GF-D8 (cell line): ENCODE results near the gene CCDC6.

ENCODE experiments used
- DNase-seq: peaks from one replicate; lab custom pipeline; 2025; lab: John Stamatoyannopoulos, UW

CCDC6 gene

DNA sequence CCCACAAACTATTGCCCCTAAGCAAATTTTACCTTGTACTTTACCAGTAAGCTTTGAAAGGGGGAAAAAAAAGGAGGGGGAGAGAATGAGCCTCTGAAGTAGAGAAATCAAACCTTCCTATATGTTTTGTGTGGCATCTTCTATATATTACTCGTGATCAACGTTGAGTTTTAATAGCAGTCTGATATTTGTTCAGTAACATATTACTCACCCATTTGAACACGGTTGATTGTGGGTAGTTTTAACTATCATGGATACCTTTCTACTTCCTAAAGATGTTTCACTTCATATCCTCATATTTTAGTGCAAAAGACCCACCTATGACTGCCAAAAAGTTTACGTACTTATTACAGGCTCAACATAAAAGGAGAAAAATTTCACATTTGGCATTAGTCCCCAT is 54.5 kb downstream of the CCDC6 start:
- no peak for DNase-seq

DNA sequence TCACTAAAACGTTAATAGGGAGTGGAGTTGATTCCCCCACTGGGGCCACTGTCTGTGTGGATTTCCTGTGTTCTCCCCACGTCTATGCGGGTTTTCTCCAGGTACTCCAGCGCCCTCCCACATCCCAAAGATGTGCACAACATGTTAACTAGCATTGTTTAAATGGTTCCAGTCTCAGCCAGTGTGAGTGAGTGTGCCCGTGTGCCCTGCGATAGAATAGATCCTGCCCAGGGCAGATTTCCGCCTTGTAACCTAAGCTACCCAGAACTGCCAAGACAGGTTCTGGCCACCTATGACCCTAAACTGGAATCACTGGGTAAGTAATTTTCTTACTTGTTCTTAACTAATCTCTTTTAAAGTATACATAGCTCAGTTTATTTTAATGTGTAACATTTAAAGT is 58.5 kb downstream of the CCDC6 start:
- no peak for DNase-seq

DNA sequence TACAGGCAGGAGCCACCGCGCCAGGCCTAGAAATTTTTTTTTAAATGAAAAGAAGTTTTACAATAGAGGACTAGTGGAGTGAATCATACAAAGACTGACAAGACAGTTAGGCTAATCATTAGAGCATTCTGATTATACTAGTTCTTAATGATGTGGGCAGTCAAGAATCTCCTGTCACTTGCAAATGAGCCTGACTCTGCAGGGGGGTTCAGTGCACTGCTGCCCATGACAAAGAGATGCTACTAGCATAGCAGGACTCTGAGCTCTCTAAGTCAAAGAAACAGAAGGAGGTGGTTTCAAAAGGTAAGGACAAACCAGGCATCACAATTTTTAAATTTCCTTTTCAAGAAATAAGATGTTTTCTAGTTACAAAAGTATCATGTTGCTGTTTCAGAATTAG is 59.0 kb downstream of the CCDC6 start:
- no peak for DNase-seq

DNA sequence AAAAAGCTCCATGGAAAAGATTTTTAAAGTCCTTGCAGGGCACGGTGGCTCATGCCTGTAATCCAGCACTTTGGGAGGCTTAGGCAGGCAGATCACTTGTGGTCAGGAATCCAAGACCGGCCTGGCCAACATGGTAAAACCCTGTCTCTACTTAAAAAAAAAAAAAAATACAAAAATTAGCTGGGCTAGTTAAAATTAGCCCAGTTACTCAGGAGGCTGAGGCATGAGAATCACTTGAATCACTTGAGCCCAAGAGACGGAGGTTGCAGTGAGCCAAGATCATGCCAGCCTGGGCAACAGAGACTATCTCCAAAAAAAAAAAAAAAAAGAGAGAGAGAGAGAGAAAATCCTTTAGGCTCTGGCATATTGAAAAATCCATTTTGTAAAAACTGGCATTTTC is 61.9 kb downstream of the CCDC6 start:
- no peak for DNase-seq

DNA sequence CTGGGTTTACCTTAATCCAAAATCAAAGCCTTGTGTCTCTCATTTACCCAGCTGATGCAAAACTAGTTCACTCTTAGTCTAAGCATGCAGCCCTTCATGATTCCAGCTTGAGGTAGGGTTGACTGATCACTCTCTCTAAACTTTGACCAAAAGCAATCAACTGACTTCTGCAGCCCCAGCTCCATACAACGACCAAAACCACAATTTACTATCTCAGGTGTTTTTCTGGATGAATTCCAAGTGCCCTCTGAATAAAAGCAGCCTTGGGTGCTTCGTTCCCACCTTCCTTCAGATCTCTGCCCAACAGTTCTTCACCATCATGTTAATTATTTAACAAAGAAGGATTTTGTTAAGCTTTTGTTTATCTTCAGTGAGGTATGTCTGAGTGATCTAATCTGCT is 62.6 kb downstream of the CCDC6 start:
- DNase-seq, result no peak

DNA sequence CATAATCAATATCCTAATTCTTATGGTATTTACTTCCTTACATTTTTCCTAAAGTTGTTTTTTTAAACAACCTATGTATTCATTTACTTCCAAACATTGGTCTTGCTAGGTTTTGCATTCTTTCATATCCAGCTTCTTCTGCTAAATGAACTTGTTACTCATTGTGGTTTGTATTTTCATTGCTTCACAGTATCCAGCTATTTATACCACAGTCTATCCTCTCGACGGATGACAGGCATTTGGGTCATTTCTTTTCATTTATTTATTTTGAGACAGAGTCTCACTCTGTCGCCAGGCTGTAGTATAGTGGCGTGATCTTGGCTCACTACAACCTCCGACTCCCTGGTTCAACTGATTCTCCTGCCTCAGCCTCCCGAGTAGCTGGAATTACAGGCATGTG is 66.8 kb downstream of the CCDC6 start:
- DNase-seq, result no peak

DNA sequence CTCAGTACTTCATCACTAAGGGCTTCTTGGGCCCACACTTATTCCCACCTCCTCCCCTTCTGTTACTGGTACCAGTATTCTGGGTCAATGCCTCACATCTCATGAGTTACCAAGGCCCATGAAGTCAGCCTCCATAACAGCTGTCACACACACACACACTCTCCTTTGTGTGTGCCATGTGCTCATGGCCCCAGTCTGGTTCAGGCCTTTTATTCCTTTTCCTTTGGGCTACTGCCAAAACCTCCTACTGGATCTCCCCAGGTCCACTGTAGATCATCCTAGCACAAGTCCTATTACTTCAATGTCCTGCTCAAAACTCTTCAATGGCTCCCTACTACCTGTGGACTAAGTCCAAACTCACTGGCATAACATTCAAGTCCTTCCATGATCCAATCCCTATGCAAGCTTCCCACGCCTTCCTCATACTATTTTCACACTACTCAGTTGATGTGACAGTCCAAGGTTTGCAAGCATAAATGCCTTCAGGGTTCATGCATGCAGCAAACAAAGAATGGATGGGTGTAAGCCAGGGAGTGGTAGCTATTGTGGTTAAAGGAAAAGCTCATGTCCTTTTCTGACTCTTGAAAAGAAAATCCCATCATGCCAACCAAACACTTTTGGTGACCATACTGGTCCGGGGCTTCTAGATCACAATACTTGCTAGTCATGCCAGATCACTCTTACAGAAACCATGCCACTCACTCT is 68.1 kb downstream of the CCDC6 start:
- DNase-seq, result no peak

DNA sequence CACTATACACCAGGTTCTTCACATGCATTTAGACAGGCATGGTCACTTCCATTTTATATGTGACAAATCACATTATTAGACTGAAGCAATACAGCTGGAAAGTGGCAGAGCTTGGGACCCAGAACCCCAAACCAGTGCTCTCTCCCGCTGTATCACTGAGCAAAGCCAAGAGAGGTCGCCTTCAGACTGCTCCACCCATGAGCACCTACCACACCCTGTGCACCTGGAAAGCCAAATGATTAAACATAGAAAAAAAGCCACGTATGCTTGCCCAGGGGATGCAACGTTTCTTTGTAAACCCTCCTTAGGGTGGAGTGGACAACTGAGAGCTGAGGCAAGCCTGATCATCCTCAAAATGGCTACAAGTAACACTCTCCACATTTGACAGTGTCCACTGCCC is 72.5 kb downstream of the CCDC6 start:
- no peak for DNase-seq

DNA sequence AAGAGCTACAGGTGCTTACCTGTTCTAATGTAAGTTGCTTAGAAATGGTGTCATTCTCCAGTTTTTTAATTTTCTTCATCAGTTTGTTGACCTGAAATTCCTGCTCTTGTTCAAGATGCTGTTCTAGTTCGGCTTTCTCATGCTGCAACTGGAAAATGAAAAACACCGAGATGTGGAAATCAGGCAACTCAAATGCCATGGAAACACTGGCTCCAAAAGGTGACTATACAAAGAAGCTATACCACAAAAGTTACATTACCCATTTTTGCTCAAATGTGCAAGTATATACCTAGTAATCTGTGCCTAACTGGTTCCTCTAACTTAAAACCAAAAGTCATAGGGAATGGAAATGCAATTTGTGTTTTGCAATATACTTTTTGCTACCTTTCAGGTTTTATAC is 73.8 kb downstream of the CCDC6 start:
- no peak for DNase-seq

DNA sequence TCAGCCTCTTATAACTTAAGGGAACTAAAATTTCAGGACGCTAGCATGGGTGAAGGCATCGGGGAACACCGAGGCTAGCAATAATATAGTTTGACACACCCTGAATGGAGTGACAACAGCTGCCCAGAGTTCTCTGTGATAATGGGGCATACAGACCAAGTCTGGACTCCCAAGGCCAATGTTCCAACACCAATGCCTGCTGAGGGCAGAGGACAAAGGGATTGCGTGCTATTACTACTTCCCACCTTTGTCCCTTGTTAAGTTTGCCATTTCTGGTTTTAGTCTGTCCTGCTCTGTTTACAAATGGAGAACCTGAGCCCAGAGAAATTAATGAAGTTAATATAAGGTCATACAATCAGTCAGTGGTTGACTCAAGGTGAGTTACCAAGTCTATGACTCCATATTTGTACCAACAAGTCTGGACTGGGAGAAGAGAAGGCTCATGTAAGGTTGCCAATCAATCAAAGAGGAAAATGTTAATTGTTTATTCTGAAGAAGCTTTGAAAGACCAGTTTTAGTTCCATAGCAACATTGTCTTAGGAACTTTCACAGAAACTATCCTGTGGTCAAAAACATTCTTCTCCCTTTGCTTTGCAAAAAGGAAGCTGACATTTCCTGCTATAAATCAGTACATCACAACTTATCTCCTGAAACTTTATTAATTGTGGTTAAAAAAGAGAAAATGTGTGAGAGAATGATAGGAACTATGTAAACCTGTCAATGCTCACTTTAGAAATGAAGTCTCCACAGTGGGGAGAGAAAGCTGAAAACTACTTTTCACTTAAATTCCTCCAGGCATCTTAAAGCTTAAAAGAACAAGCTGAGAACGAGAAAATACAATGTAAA is 74.5 kb downstream of the CCDC6 start:
- DNase-seq, result peak; percentile 38

DNA sequence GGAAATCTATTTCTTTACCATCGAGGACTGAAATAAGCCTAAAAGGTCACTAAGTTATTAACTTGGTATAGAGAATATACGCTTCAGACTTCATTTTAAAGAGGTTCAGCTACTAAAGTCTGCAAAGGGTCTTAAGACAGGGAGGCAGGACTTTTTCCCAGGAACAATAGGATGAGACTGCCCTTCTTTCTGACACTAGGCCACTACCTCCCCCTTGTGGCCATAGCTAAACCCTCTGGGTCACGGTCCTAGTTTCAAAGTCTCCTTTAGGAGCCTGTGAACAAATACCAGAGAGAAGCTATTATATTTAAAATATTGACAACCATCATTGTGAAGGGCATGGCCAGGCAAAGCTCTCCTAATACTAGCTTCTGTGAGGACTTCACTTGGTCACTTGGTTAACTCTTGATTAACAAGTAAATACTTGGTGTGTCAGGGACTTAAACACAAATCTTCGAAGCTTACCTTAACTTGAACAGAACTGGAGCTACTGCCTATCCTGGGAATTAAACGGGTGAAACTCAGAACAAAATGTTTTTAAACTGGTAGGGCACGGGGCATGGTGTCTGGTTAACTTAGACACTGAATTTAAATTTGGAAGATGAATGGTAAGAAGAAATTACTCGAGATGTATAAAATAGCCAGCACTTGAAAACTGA is 75.6 kb downstream of the CCDC6 start:
- no peak for DNase-seq

DNA sequence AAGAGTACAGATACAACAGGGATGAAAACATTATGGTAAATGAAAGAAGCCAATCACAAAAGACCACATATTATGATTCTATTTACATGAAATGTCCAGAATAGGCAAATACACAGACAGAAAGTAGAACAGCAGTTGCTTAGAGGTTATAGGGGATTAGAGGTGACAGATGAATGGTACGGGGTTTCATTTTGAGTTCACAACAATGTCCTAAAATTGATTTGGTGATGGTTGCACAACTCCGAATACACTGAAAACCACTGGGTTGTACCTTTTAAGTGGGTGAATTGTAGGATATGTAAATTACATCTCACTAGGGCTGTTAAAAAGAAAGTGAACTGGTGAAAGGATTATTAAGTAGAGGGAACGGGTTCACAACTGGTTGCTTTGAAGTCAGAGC is 76.8 kb downstream of the CCDC6 start:
- no peak for DNase-seq

DNA sequence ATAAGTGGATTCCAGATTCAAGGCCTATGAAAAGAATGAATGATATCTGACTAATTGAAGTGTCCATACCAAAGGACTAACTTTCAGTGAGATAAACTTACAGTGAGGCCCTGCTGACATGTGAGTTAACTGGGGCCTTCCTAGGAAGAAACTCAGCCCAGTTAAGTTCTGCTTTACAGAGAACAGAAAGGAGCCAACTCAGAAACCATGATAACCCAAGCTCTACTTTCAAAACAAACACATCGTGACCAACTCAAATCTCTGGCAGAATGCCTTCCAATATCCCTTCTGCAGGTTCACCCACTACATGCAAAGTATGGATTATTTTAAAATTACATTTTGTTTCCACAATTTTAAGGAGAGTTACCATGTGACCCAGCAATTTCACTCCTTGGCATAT is 77.3 kb downstream of the CCDC6 start:
- no peak for DNase-seq

DNA sequence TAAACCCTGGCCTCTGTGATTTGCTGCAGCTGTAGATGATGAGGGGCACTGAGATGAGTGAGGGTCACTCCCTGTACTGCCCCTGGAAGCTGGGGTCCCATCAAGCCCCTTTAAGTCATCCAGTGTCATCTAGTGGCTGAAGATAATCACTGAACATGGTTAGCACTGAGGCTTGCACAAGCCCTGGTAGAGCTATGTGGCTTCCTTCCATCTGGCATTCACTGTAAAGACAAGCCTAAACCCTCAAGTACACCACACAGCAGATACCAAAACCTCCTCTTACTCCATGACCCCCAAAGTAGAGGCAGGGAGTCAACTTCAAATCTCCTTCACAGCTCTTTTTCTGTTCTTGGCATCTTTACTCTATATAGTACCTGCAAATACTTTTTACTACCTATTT is 80.4 kb downstream of the CCDC6 start:
- no peak for DNase-seq

DNA sequence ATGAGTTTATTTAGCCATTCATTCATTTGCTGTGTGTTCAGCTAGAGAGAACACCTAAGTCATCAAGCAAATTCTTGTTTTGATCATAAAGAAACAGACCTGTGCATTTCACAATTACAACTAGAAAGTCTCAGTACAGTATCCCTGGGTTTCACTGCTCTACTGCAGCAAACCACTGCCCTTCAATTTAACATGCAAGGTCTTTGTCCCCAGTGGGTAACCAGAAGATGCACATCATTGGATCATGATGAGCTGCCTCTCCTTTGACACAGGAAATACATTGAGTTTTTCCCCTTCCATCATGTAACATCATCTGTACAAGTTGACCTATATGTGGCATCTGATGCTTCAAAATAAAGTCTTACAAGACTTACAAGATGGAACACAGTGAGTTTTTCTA is 82.6 kb downstream of the CCDC6 start:
- DNase-seq, result no peak

DNA sequence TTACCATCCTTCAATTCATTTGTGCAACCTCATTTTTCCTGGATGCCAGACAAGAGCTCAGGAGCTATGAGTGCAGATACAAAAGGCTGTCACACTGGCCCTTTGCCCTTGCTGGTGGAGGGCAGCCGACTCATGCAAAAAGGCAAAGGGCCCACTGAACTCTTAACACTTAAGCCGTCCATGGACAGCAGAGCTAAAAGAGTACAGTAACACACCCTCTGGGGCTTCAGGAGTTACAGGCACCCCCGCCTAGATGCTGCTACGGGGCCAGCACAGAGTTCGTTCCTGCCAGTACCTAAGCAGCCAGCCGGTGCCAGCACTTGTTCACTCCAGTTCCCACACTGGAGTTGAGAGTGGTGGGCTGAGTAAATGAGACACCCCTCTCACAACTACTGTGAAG is 83.2 kb downstream of the CCDC6 start:
- DNase-seq, result no peak

DNA sequence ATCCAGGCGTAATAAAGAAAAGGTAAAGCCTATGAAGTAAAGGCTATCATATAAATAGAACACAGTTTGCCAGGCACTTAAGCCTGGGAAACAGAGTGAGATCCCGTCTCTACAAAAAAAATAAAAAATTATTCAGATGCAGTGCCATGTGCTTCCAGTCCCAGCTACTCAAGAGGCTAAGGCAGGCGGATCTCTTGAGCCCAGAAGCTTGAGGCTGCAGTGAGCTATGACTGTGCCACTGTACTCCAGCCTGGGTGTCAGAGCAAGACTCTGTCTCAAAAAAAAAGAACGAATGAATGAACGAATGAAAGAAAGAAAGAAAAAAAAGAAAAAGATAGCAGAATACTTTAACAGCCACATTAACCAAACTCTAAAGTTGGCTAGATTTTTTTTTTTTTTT is 85.9 kb downstream of the CCDC6 start:
- no peak for DNase-seq

DNA sequence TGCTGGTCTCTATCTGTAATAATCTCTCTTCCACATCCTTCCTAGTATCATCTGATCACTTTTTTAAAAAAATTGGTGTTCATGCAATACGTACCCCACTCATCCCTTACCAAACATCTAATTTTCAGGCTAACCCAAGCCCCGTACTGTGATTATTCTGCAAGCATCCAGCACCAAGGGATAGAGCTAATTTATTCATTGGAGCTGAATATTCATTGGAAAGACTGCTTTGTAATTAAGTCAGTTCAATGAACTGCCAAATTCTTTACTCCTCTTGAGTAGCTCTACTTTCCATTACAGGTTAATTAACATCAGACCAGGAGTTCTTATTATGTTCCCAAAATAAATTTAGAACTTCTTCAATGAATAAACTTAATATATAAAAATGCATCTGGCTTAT is 86.7 kb downstream of the CCDC6 start:
- no peak for DNase-seq

DNA sequence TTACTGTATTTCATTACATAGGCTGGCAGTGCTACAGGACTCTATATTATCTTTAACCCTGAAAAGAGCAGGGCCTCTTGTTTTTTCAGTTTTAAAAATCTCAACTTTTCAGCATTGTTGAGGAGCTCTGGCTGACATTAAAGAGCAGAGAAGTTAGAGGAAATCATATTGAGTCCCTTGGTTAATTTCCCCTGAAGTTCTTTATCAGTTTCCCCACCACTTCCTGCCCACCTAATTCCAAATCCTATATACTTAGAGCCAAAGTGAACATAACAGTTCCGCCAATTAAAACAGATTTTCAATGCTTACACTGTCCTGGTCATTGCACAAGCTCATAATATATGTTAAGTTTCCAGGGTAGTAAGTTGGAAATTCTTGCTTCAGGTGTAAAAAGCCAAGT is 87.1 kb downstream of the CCDC6 start:
- no peak for DNase-seq

DNA sequence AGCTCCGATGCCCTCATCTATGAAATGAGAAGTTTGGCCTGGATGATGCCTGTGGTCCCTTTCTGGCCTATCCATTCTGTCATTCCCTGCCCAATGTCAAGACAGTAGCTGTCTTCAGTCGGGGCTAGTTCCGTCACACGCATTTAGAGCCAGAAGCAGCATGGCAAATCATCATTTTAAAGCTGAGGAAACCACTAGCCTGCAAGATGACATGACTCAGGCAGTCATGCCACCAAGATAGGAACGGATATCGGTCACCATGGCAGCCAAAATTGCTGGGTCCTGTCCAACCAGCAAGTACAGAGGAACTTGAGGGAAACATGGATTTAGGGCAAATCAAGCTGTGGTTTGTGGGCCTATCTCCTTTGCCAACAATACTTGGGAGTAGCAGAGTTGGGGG is 88.6 kb downstream of the CCDC6 start:
- no peak for DNase-seq

DNA sequence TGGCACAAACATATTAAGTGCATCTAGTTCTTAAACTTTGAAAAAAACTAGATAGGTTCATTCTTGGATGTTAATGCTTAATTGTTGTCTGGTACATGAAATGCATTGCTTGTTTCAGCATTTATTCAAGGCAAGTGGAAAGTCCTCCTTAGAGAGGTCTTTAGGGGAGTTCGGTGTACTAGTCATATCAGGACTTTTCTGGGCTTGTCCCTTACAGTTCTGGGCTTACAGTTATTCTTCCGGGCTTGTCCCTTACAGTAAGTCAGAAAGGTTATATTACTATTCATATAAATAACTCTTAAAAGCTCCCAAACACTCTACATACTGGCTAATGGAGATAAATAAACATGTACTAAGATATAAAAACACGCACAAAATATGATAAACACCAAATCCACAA is 91.5 kb downstream of the CCDC6 start:
- no peak for DNase-seq

DNA sequence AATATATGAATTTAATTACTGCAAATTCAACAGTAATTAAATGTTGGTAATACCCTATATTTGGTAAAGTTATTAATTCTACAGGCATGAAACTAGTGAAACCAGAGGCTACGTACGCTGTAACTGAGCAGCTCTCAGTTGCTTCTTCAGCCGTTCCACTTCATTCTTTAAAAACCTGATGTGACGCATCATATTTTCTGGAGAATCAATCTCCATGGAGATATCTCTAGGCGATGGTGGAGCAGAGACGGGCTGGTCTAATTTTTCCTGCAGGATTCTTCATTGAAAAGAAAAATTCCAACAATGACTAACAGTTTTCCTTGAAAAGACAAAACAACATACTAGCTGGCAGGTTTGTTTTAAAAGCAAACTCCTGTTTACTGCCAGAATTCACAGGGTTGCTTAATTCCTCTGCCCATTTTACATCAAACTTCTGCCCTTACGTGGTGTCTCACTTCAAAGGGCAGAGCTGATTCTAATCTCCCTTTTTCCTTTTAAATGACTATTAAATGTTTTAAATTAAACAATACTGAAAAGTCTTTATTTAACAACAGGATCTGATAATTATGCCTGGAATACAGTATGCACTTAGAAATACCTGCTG is 93.7 kb downstream of the CCDC6 start:
- no peak for DNase-seq

DNA sequence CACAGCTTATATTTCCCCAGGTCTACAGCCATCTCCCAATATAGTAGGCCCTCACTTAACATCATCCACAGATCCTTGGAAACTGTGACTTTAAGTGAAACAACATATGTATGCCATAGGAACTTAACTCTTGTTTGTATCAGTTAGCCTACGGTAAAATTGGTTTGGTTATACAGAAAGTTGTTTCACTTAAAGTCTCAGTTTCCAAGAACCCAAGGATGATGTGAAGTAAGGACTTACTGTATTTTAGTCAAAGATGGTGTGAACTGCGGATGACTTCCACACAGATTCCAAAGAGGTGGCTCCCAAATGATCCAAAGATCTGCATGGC is 96.7 kb downstream of the CCDC6 start:
- DNase-seq, result no peak
